ENCODE data around the gene REM2. TPM values are rescaled to one million over a fixed set of nuclear protein-coding genes. Genes with fewer than 3 reads are reported as not detected.

REM2 gene
- total and polyA plus RNA-seq, 4 donors: 0.88 to 0.98 (median 0.92) TPM; not detected in 1

DNA sequence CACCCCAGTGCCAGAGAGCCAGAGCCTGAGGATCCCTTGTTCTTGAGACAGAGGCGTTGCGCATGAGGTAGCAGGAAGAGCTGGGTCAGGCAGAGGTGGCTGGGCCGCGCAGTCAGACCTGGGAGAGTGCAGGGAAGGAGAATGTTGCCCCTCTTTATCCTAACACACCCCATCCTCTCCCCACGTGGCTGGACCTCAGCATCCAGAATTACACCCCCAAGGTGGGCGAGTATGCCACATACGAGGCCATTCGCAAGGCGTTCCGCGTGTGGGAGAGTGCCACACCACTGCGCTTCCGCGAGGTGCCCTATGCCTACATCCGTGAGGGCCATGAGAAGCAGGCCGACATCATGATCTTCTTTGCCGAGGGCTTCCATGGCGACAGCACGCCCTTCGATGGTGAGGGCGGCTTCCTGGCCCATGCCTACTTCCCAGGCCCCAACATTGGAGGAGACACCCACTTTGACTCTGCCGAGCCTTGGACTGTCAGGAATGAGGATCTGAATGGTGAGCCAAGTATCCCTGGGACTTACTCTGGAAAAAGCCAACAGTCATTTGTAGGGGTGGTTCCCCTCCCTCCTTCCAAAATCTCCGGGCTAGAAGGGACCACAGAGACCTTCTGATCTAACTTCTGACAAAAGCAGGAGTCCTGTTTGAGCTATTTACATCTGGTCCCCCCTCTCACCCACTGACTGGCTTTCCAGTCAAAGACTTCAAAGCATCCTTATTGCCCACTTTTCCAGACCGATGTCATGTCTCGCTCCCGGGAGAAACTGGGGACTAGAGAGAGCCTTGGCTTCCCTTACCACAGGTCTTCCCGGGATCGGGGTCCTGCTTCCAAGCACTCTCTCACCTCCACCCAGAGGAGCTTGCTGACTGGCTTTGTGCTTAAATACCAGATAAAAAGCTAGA is 40.6 kb upstream of the REM2 start:
- Histone ChIP-seq H3K27me3 (ENCODE audit: control insufficient read depth in 3 of 3, insufficient read depth in 3 of 3, low read length in 2 of 3) (no peaks in the 10 kb centered on the region), H3K9ac (ENCODE audit: insufficient read depth in 1 of 2, low read length in 2 of 2) (no peak overlapping the region), H3K9me3 (ENCODE audit: control insufficient read depth in 4 of 4, insufficient read depth in 3 of 4, low read length in 3 of 4) (peaks cover 0 to 2% (median 0%) of the 10 kb centered on the region in 4 donors), H3K4me1 (ENCODE audit: control insufficient read depth in 5 of 5, insufficient read depth in 5 of 5, low read length in 5 of 5) (peaks cover 0 to 34% (median 21%) of the 10 kb centered on the region in 5 donors), H3K4me3 (no peak overlapping the region), H3K36me3 (ENCODE audit: control insufficient read depth in 4 of 4, insufficient read depth in 4 of 4, low read length in 4 of 4) (peaks cover 0 to 62% (median 51%) of the 10 kb centered on the region in 4 donors), H3K27ac (ENCODE audit: low read depth in 1 of 2, low read length in 1 of 2) (no peak overlapping the region)
- ATAC-seq (ENCODE audit: insufficient read depth, low FRiP score) (no peak), DNase-seq (no peak)
- WGBS, 2 donors: 91 to 92% methylated on average over 28 of the region's 28 CpGs
- TF ChIP-seq CTCF (IDR thresholded peaks at IDR 0.05; ENCODE audit: control extremely low read depth, extremely low read depth): no peak

DNA sequence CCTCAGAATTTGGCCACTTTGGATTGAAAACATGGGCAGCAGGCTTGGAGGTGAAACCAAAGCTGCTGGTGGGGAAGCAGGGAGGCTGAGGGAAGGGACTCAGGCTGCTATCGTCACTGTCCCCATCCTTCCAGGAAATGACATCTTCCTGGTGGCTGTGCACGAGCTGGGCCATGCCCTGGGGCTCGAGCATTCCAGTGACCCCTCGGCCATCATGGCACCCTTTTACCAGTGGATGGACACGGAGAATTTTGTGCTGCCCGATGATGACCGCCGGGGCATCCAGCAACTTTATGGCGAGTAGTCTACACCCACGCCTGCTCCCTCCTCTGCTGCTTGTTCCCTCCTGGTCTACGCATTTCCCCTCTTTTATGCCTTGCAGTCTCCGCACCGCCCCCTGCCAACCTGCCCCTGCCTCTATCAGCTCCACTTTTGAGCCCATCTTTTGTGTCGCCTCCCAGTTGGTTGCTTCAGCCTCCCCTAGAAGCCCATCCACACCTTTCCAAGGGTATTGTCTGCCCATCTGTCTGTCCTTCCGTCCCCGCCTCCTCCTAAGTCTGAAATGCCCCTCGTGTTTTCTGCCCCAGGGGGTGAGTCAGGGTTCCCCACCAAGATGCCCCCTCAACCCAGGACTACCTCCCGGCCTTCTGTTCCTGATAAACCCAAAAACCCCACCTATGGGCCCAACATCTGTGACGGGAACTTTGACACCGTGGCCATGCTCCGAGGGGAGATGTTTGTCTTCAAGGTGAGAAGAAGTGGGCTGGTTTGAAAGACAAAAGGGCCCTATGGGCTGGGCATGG is 39.7 kb upstream of the REM2 start:
- no peak overlapping the region for H3K4me3 ChIP-seq
- peaks cover 0 to 2% (median 0%) of the 10 kb centered on the region in 4 donors for H3K9me3 ChIP-seq (ENCODE audit: control insufficient read depth in 4 of 4, insufficient read depth in 3 of 4, low read length in 3 of 4)
- 86 to 92% methylated on average over 21 of the region's 21 CpGs for WGBS, 2 donors
- no peak overlapping the region for H3K27ac ChIP-seq (ENCODE audit: low read depth in 1 of 2, low read length in 1 of 2)
- no peak for ATAC-seq (ENCODE audit: insufficient read depth, low FRiP score)
- no peak for TF ChIP-seq CTCF (IDR thresholded peaks at IDR 0.05; ENCODE audit: control extremely low read depth, extremely low read depth)
- peaks cover 0 to 62% (median 51%) of the 10 kb centered on the region in 4 donors for H3K36me3 ChIP-seq (ENCODE audit: control insufficient read depth in 4 of 4, insufficient read depth in 4 of 4, low read length in 4 of 4)
- no peaks in the 10 kb centered on the region for H3K27me3 ChIP-seq (ENCODE audit: control insufficient read depth in 3 of 3, insufficient read depth in 3 of 3, low read length in 2 of 3)
- H3K9ac ChIP-seq (ENCODE audit: insufficient read depth in 1 of 2, low read length in 2 of 2): no peak overlapping the region
- peaks cover 0 to 37% (median 26%) of the 10 kb centered on the region in 5 donors for H3K4me1 ChIP-seq (ENCODE audit: control insufficient read depth in 5 of 5, insufficient read depth in 5 of 5, low read length in 5 of 5)
- DNase-seq: no peak

DNA sequence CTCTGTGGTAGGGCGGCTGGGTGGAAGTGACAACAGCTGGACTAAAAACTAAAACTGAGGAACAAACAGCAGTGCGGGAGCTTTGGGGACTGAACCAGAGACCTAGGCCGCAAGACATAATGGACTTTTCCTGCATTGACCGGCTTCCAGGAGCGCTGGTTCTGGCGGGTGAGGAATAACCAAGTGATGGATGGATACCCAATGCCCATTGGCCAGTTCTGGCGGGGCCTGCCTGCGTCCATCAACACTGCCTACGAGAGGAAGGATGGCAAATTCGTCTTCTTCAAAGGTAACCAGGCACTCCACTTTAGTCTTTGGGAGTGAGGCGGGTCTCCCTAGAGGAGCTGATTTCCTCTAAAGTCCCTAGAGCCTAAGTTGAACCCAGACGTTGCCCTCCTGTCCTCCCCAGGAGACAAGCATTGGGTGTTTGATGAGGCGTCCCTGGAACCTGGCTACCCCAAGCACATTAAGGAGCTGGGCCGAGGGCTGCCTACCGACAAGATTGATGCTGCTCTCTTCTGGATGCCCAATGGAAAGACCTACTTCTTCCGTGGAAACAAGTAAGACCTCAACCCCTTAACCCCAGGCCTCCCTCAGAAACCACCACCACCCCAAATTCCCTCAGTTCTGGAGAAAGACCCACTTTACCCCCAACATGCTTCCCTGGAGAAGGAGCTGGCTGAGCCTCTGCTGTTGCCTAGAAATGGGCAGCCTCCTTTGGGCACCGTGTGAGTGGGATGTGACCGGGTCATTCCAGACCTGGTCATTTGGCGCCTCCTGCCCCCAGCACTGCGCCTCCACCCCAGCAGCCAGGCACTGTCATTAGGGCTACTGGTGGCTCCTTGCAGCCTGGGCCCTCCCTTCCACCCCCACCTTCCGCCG is 38.6 kb upstream of the REM2 start:
- H3K9me3 ChIP-seq (ENCODE audit: control insufficient read depth in 4 of 4, insufficient read depth in 3 of 4, low read length in 3 of 4): peaks cover 0 to 2% (median 0%) of the 10 kb centered on the region in 4 donors
- no peak overlapping the region for H3K27ac ChIP-seq (ENCODE audit: low read depth in 1 of 2, low read length in 1 of 2)
- TF ChIP-seq CTCF (IDR thresholded peaks at IDR 0.05; ENCODE audit: control extremely low read depth, extremely low read depth): no peak
- peaks cover 0 to 37% (median 21%) of the 10 kb centered on the region in 5 donors for H3K4me1 ChIP-seq (ENCODE audit: control insufficient read depth in 5 of 5, insufficient read depth in 5 of 5, low read length in 5 of 5)
- H3K4me3 ChIP-seq: no peak overlapping the region
- peaks cover 0 to 58% (median 51%) of the 10 kb centered on the region in 4 donors for H3K36me3 ChIP-seq (ENCODE audit: control insufficient read depth in 4 of 4, insufficient read depth in 4 of 4, low read length in 4 of 4)
- no peak overlapping the region for H3K9ac ChIP-seq (ENCODE audit: insufficient read depth in 1 of 2, low read length in 2 of 2)
- DNase-seq (no peak), ATAC-seq (ENCODE audit: insufficient read depth, low FRiP score) (no peak)
- WGBS, 2 donors: 93 to 95% methylated on average over 22 of the region's 22 CpGs
- no peaks in the 10 kb centered on the region for H3K27me3 ChIP-seq (ENCODE audit: control insufficient read depth in 3 of 3, insufficient read depth in 3 of 3, low read length in 2 of 3)

Data from lung (tissue), 12 donors.